Sigmoid colon (tissue), 4 donors: ENCODE data around the gene HACD2.

ENCODE experiments used
- CTCF ChIP-seq, 4 experiments: fragments of 450-650 bp in 3 of 4; fragments of 200-600 bp in 1 of 4; IDR thresholded peaks; one replicate each; pipeline ENCODE4 v1.5.1; 2016 to 2019; ENCODE audit warnings: antibody characterized with exemption in 4 of 4, mild to moderate bottlenecking in 3 of 4, moderate library complexity in 2 of 4
- EP300 ChIP-seq, 4 donors: sonication (generic); formaldehyde crosslinking; IDR thresholded peaks; one replicate each; pipeline ENCODE4 v1.6.1; 2017; ENCODE audit warnings: antibody characterized with exemption in 4 of 4
- POLR2A ChIP-seq, 2 donors: fragments of 450-650 bp; IDR thresholded peaks; one replicate each; pipeline ENCODE4 v1.6.1; 2016; ENCODE audit warnings: antibody characterized with exemption in 2 of 2, mild to moderate bottlenecking in 2 of 2, moderate library complexity in 2 of 2
- POLR2AphosphoS5 ChIP-seq, 4 donors: sonication (generic); formaldehyde crosslinking; IDR thresholded peaks; one replicate each; pipeline ENCODE4 v1.6.1; 2017; ENCODE audit warnings: antibody characterized with exemption in 4 of 4

- TF ChIP-seq POLR2A (IDR thresholded peaks at IDR 0.05) (no peak), CTCF (IDR thresholded peaks at IDR 0.05) (no peak), POLR2AphosphoS5 (IDR thresholded peaks at IDR 0.05) (no peak), EP300 (IDR thresholded peaks at IDR 0.05) (no peak)
Measured at GRCh38 chr3:123483146-123483545, 101.7 kb downstream of the HACD2 start.
